ENCODE data around the gene AKAP6. TPM values are rescaled to one million over a fixed set of nuclear protein-coding genes. Genes with fewer than 3 reads are reported as not detected.

The AKAP6 gene
- total RNA-seq, 1 donor from 2014 or later: 0.21 TPM

GRCh38 chr14:32633224-32633859 lies 304.2 kb downstream of the AKAP6 start:
- no peak overlapping the region for H3K27ac Mint-ChIP-seq
- intact Hi-C loops (cut with micrococcal nuclease): no loop called here
- H3K9me3 Mint-ChIP-seq: no peaks in the 10 kb centered on the region
- no peaks in the 10 kb centered on the region for H3K4me1 Mint-ChIP-seq (ENCODE audit: low read depth)
- H3K4me3 Mint-ChIP-seq: no peak overlapping the region
- no peak for DNase-seq (ENCODE audit: low spot score)
- no peaks in the 10 kb centered on the region for H3K36me3 Mint-ChIP-seq (ENCODE audit: low read depth)
- H3K27me3 Mint-ChIP-seq (ENCODE audit: insufficient read depth): no peaks in the 10 kb centered on the region

- no peak for DNase-seq (ENCODE audit: low spot score)
- no peaks in the 10 kb centered on the region for H3K9me3 Mint-ChIP-seq
- no peaks in the 10 kb centered on the region for H3K4me1 Mint-ChIP-seq (ENCODE audit: low read depth)
- H3K27me3 Mint-ChIP-seq (ENCODE audit: insufficient read depth): no peaks in the 10 kb centered on the region
- intact Hi-C loops (cut with micrococcal nuclease): no loop called here
- no peaks in the 10 kb centered on the region for H3K36me3 Mint-ChIP-seq (ENCODE audit: low read depth)
- no peak overlapping the region for H3K27ac Mint-ChIP-seq
- no peak overlapping the region for H3K4me3 Mint-ChIP-seq
These were observed 304.8 kb downstream of the AKAP6 start for GRCh38 chr14:32633930-32634329.

GRCh38 chr14:32635061-32635719 lies 306.1 kb downstream of the AKAP6 start:
- Mint-ChIP-seq H3K27me3 (ENCODE audit: insufficient read depth) (no peaks in the 10 kb centered on the region), H3K9me3 (no peaks in the 10 kb centered on the region), H3K4me3 (no peak overlapping the region), H3K4me1 (ENCODE audit: low read depth) (no peaks in the 10 kb centered on the region), H3K36me3 (ENCODE audit: low read depth) (no peaks in the 10 kb centered on the region), H3K27ac (no peak overlapping the region)
- intact Hi-C loops (cut with micrococcal nuclease): no loop called here
- DNase-seq (ENCODE audit: low spot score): no peak

GRCh38 chr14:32637582-32637981 lies 308.5 kb downstream of the AKAP6 start:
- DNase-seq (ENCODE audit: low spot score): no peak
- Mint-ChIP-seq H3K27ac (no peak overlapping the region), H3K9me3 (no peaks in the 10 kb centered on the region), H3K36me3 (ENCODE audit: low read depth) (no peaks in the 10 kb centered on the region), H3K27me3 (ENCODE audit: insufficient read depth) (no peaks in the 10 kb centered on the region), H3K4me1 (ENCODE audit: low read depth) (no peaks in the 10 kb centered on the region), H3K4me3 (no peak overlapping the region)
- intact Hi-C loops (cut with micrococcal nuclease): no loop called here

GRCh38 chr14:32639208-32639607 lies 310.1 kb downstream of the AKAP6 start:
- no peak overlapping the region for H3K4me3 Mint-ChIP-seq
- no peaks in the 10 kb centered on the region for H3K9me3 Mint-ChIP-seq
- no peak for DNase-seq (ENCODE audit: low spot score)
- H3K36me3 Mint-ChIP-seq (ENCODE audit: low read depth): no peaks in the 10 kb centered on the region
- intact Hi-C loops (cut with micrococcal nuclease): no loop called here
- H3K27me3 Mint-ChIP-seq (ENCODE audit: insufficient read depth): no peaks in the 10 kb centered on the region
- H3K27ac Mint-ChIP-seq: no peak overlapping the region
- no peaks in the 10 kb centered on the region for H3K4me1 Mint-ChIP-seq (ENCODE audit: low read depth)

GRCh38 chr14:32645551-32645950 lies 316.5 kb downstream of the AKAP6 start:
- Mint-ChIP-seq H3K4me1 (ENCODE audit: low read depth) (no peaks in the 10 kb centered on the region), H3K9me3 (no peaks in the 10 kb centered on the region), H3K27ac (no peak overlapping the region), H3K36me3 (ENCODE audit: low read depth) (no peaks in the 10 kb centered on the region), H3K27me3 (ENCODE audit: insufficient read depth) (peaks cover 2% of the 10 kb centered on the region), H3K4me3 (no peak overlapping the region)
- no peak for DNase-seq (ENCODE audit: low spot score)
- intact Hi-C loops (cut with micrococcal nuclease): no loop called here

- DNase-seq (ENCODE audit: low spot score): no peak
- intact Hi-C loops (cut with micrococcal nuclease): no loop called here
- Mint-ChIP-seq H3K36me3 (ENCODE audit: low read depth) (no peaks in the 10 kb centered on the region), H3K9me3 (no peaks in the 10 kb centered on the region), H3K27me3 (ENCODE audit: insufficient read depth) (peaks cover 2% of the 10 kb centered on the region), H3K27ac (no peak overlapping the region), H3K4me1 (ENCODE audit: low read depth) (no peaks in the 10 kb centered on the region), H3K4me3 (no peak overlapping the region)
These were observed 319.3 kb downstream of the AKAP6 start for GRCh38 chr14:32648434-32648833.

GRCh38 chr14:32650030-32650429 lies 320.9 kb downstream of the AKAP6 start:
- Mint-ChIP-seq H3K27ac (no peak overlapping the region), H3K36me3 (ENCODE audit: low read depth) (no peaks in the 10 kb centered on the region), H3K9me3 (no peaks in the 10 kb centered on the region), H3K4me3 (no peak overlapping the region), H3K27me3 (ENCODE audit: insufficient read depth) (peaks cover 2% of the 10 kb centered on the region), H3K4me1 (ENCODE audit: low read depth) (no peaks in the 10 kb centered on the region)
- no peak for DNase-seq (ENCODE audit: low spot score)
- intact Hi-C loops (cut with micrococcal nuclease): no loop called here

GRCh38 chr14:32650665-32651064 lies 321.6 kb downstream of the AKAP6 start:
- no peak for DNase-seq (ENCODE audit: low spot score)
- no peaks in the 10 kb centered on the region for H3K4me1 Mint-ChIP-seq (ENCODE audit: low read depth)
- intact Hi-C loops (cut with micrococcal nuclease): no loop called here
- no peak overlapping the region for H3K27ac Mint-ChIP-seq
- H3K27me3 Mint-ChIP-seq (ENCODE audit: insufficient read depth): peaks cover 2% of the 10 kb centered on the region
- no peaks in the 10 kb centered on the region for H3K36me3 Mint-ChIP-seq (ENCODE audit: low read depth)
- no peak overlapping the region for H3K4me3 Mint-ChIP-seq
- H3K9me3 Mint-ChIP-seq: no peaks in the 10 kb centered on the region

GRCh38 chr14:32654106-32654505 lies 325.0 kb downstream of the AKAP6 start:
- intact Hi-C loops (cut with micrococcal nuclease): no loop called here
- Mint-ChIP-seq H3K4me3 (no peak overlapping the region), H3K36me3 (ENCODE audit: low read depth) (no peaks in the 10 kb centered on the region), H3K27ac (no peak overlapping the region), H3K27me3 (ENCODE audit: insufficient read depth) (no peaks in the 10 kb centered on the region), H3K9me3 (no peaks in the 10 kb centered on the region), H3K4me1 (ENCODE audit: low read depth) (no peaks in the 10 kb centered on the region)
- no peak for DNase-seq (ENCODE audit: low spot score)

GRCh38 chr14:32656601-32657000 lies 327.5 kb downstream of the AKAP6 start:
- intact Hi-C loops (cut with micrococcal nuclease): no loop called here
- Mint-ChIP-seq H3K36me3 (ENCODE audit: low read depth) (no peaks in the 10 kb centered on the region), H3K4me3 (no peak overlapping the region), H3K4me1 (ENCODE audit: low read depth) (no peaks in the 10 kb centered on the region), H3K9me3 (no peaks in the 10 kb centered on the region), H3K27ac (no peak overlapping the region), H3K27me3 (ENCODE audit: insufficient read depth) (no peaks in the 10 kb centered on the region)
- DNase-seq (ENCODE audit: low spot score): no peak

- no peak overlapping the region for H3K4me3 Mint-ChIP-seq
- no peak overlapping the region for H3K27ac Mint-ChIP-seq
- no peaks in the 10 kb centered on the region for H3K36me3 Mint-ChIP-seq (ENCODE audit: low read depth)
- no peaks in the 10 kb centered on the region for H3K9me3 Mint-ChIP-seq
- intact Hi-C loops (cut with micrococcal nuclease): no loop called here
- DNase-seq (ENCODE audit: low spot score): no peak
- no peaks in the 10 kb centered on the region for H3K27me3 Mint-ChIP-seq (ENCODE audit: insufficient read depth)
- no peaks in the 10 kb centered on the region for H3K4me1 Mint-ChIP-seq (ENCODE audit: low read depth)
These were observed 328.0 kb downstream of the AKAP6 start for GRCh38 chr14:32657081-32657480.

GRCh38 chr14:32661216-32661615 lies 332.1 kb downstream of the AKAP6 start:
- intact Hi-C loops (cut with micrococcal nuclease): no loop called here
- H3K27me3 Mint-ChIP-seq (ENCODE audit: insufficient read depth): no peaks in the 10 kb centered on the region
- DNase-seq (ENCODE audit: low spot score): no peak
- no peak overlapping the region for H3K27ac Mint-ChIP-seq
- no peaks in the 10 kb centered on the region for H3K36me3 Mint-ChIP-seq (ENCODE audit: low read depth)
- H3K9me3 Mint-ChIP-seq: no peaks in the 10 kb centered on the region
- no peaks in the 10 kb centered on the region for H3K4me1 Mint-ChIP-seq (ENCODE audit: low read depth)
- H3K4me3 Mint-ChIP-seq: no peak overlapping the region

- no peaks in the 10 kb centered on the region for H3K9me3 Mint-ChIP-seq
- no peaks in the 10 kb centered on the region for H3K36me3 Mint-ChIP-seq (ENCODE audit: low read depth)
- H3K27ac Mint-ChIP-seq: no peak overlapping the region
- no peaks in the 10 kb centered on the region for H3K27me3 Mint-ChIP-seq (ENCODE audit: insufficient read depth)
- H3K4me3 Mint-ChIP-seq: no peak overlapping the region
- no peak for DNase-seq (ENCODE audit: low spot score)
- intact Hi-C loops (cut with micrococcal nuclease): no loop called here
- H3K4me1 Mint-ChIP-seq (ENCODE audit: low read depth): no peaks in the 10 kb centered on the region
These were observed 333.1 kb downstream of the AKAP6 start for GRCh38 chr14:32662211-32662610.

Data from activated T-helper 1 cell treated with anti-CD3 and anti-CD28 coated beads, Interleukin-12 subunit alpha, Interleukin-12 subunit beta, Interleukin-2, Interleukin-4 antibody, amounts not matched to agents 30 ng/mL and 10 ng/mL and 1 ng/mL, durations not matched to agents 14 hours and 24 hours and 36 hours (primary cell).